Keratinocyte (primary cell): ENCODE data around the gene RGS18. TPM values are rescaled to one million over a fixed set of nuclear protein-coding genes. Genes with fewer than 3 reads are reported as not detected.

Experiments used
- DNase-seq: peaks from one replicate; pipeline ENCODE4 v3.0.0-alpha.2; 2011; ENCODE audit warnings: low read depth, missing footprints, low spot score
- FAIRE-seq: peaks from 2 replicates; lab custom pipeline; 2011; peaks lifted over from hg19 to GRCh38; lab: Jason Lieb, UNC
- H2AFZ ChIP-seq: 2 replicates; pipeline ENCODE4 v1.6.0; 2012; ENCODE audit warnings: low read length, control low read depth, inconsistent platforms; ENCODE audit not compliant: control insufficient read depth
- H3K27ac ChIP-seq: 2 replicates; pipeline ENCODE4 v1.5.1; 2011; ENCODE audit warnings: low read length; ENCODE audit not compliant: control insufficient read depth, insufficient read depth
- H3K27me3 ChIP-seq: 3 replicates; pipeline ENCODE4 v1.6.0; 2011; ENCODE audit warnings: low read length; ENCODE audit not compliant: control insufficient read depth, insufficient read depth; ENCODE audit errors: extremely low read depth
- H3K36me3 ChIP-seq, 2 experiments: 2 replicates in 1 of 2; 3 replicates in 1 of 2; pipeline ENCODE4 v1.5.1; 2011; ENCODE audit warnings: low read length in 2 of 2, mild to moderate bottlenecking in 1 of 2; ENCODE audit not compliant: control insufficient read depth in 2 of 2, insufficient read depth in 2 of 2; ENCODE audit errors: extremely low read depth in 1 of 2
- H3K4me1 ChIP-seq: 3 replicates; pipeline ENCODE4 v1.5.1; 2011; ENCODE audit warnings: low read length; ENCODE audit not compliant: control insufficient read depth, insufficient read depth; ENCODE audit errors: extremely low read depth
- H3K4me2 ChIP-seq: 3 replicates; pipeline ENCODE4 v1.6.0; 2011; ENCODE audit warnings: low read depth, low read length; ENCODE audit not compliant: control insufficient read depth, insufficient read depth; ENCODE audit errors: extremely low read depth
- H3K4me3 ChIP-seq, 3 experiments: fragments of 200-600 bp in 1 of 3; sonication (generic) in 1 of 3; 2 replicates in 2 of 3; 3 replicates in 1 of 3; pipeline ENCODE4 v1.5.1; 2011 to 2016; ENCODE audit warnings: low read length in 3 of 3, mild to moderate bottlenecking in 3 of 3, control low read depth in 2 of 3, inconsistent platforms in 1 of 3, low read depth in 1 of 3, mixed read lengths in 1 of 3, mixed run types in 1 of 3, moderate library complexity in 1 of 3; ENCODE audit not compliant: control insufficient read depth in 2 of 3, insufficient read depth in 2 of 3; ENCODE audit errors: extremely low read depth in 1 of 3
- H3K79me2 ChIP-seq: 2 replicates; pipeline ENCODE4 v1.6.0; 2012; ENCODE audit warnings: low read length; ENCODE audit not compliant: control insufficient read depth, insufficient read depth
- H3K9ac ChIP-seq: 3 replicates; pipeline ENCODE4 v1.6.0; 2011; ENCODE audit warnings: low read length; ENCODE audit not compliant: control insufficient read depth, insufficient read depth; ENCODE audit errors: extremely low read depth
- H3K9me1 ChIP-seq: 3 replicates; pipeline ENCODE4 v1.6.0; 2011; ENCODE audit warnings: low read length; ENCODE audit not compliant: control insufficient read depth, insufficient read depth; ENCODE audit errors: extremely low read depth
- H3K9me3 ChIP-seq: 2 replicates; pipeline ENCODE4 v1.5.1; 2012; ENCODE audit warnings: low read depth, low read length; ENCODE audit not compliant: control insufficient read depth
- H4K20me1 ChIP-seq: 3 replicates; pipeline ENCODE4 v1.6.0; 2011; ENCODE audit warnings: low read length; ENCODE audit not compliant: control insufficient read depth, insufficient read depth; ENCODE audit errors: extremely low read depth
- EZH2 ChIP-seq: IDR thresholded peaks from one replicate; pipeline ENCODE4 v1.6.1; 2012; ENCODE audit warnings: inconsistent platforms, mild to moderate bottlenecking, low read length, moderate library complexity
- dilution Hi-C: fragments of 300-500 bp; cut with MboI; formaldehyde crosslinking; loops from one replicate; pipeline ENCODE4 v1.7.0; 2020; ENCODE audit warnings: low sequenced_read_pairs; ENCODE audit not compliant: extremely low pct_ligation_motif_present
- polyA plus RNA-seq, 5 experiments: library from polyadenylated mRNA; depleted of rRNA in 3 of 5; stranded (reverse) in 3 of 5; stranded (forward) in 1 of 5; unstranded in 1 of 5; fragments of >200 nt; gene quantifications; 1 replicate in 1 of 5; 2 replicates in 3 of 5; 3 replicates in 1 of 5; pipeline versions ENCODE4 v1.2.1 to v1.2.3, GENCODE V29; 2011 to 2012; ENCODE audit warnings: missing spikeins in 2 of 5, low read depth in 1 of 5, low replicate concordance in 1 of 5
- TF ChIP-seq, protein P1 (sequence below), 3 experiments: IDR thresholded peaks in 1 of 3; conservative IDR thresholded peaks in 1 of 3; optimal IDR thresholded peaks in 1 of 3; 2 replicates in 2 of 3; 3 replicates in 1 of 3; pipeline versions ENCODE3 to v1.5.1; 2011; ENCODE audit warnings: low read length in 3 of 3, mild to moderate bottlenecking in 3 of 3, moderate library complexity in 2 of 3, control low read depth in 1 of 3, inconsistent platforms in 1 of 3; ENCODE audit not compliant: insufficient read depth in 2 of 3; ENCODE audit errors: extremely low read depth in 1 of 3

Gene RGS18
- polyA plus RNA-seq, 1 donor (not counting 4 experiments of a cell fraction or from before 2014, with no cell fraction given): 1.6 TPM

GRCh38 chr1:192175971-192176370 is 17.7 kb downstream of the RGS18 start:
- DNase-seq (no peak), FAIRE-seq (no peak)
- no peaks in the 10 kb centered on the region for H3K4me1 ChIP-seq
- H3K4me2 ChIP-seq: no peak overlapping the region
- no peaks in the 10 kb centered on the region for H3K9me1 ChIP-seq
- no peaks in the 10 kb centered on the region for H3K36me3 ChIP-seq
- H2AFZ ChIP-seq: no peak overlapping the region
- dilution Hi-C loops: no loop called here
- no peaks in the 10 kb centered on the region for H4K20me1 ChIP-seq
- TF ChIP-seq EZH2: no peak
- TF ChIP-seq, protein P1, sequence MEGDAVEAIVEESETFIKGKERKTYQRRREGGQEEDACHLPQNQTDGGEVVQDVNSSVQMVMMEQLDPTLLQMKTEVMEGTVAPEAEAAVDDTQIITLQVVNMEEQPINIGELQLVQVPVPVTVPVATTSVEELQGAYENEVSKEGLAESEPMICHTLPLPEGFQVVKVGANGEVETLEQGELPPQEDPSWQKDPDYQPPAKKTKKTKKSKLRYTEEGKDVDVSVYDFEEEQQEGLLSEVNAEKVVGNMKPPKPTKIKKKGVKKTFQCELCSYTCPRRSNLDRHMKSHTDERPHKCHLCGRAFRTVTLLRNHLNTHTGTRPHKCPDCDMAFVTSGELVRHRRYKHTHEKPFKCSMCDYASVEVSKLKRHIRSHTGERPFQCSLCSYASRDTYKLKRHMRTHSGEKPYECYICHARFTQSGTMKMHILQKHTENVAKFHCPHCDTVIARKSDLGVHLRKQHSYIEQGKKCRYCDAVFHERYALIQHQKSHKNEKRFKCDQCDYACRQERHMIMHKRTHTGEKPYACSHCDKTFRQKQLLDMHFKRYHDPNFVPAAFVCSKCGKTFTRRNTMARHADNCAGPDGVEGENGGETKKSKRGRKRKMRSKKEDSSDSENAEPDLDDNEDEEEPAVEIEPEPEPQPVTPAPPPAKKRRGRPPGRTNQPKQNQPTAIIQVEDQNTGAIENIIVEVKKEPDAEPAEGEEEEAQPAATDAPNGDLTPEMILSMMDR (optimal IDR thresholded peaks at IDR 0.05 in 1 of 3, IDR thresholded peaks at IDR 0.05 in 1 of 3, conservative IDR thresholded peaks at IDR 0.05 in 1 of 3; ENCODE audit: extremely low read depth in 1 of 3, insufficient read depth in 2 of 3, low read length in 3 of 3): no peak
- H3K9me3 ChIP-seq: no peaks in the 10 kb centered on the region
- no peak overlapping the region for H3K27ac ChIP-seq
- H3K27me3 ChIP-seq: no peaks in the 10 kb centered on the region
- no peak overlapping the region for H3K9ac ChIP-seq
- no peaks in the 10 kb centered on the region for H3K79me2 ChIP-seq
- H3K4me3 ChIP-seq: no peak overlapping the region

- Histone ChIP-seq H3K27me3 (no peaks in the 10 kb centered on the region), H3K36me3 (no peaks in the 10 kb centered on the region), H3K9ac (no peak overlapping the region), H2AFZ (no peak overlapping the region), H3K27ac (no peak overlapping the region), H3K9me3 (no peaks in the 10 kb centered on the region), H3K79me2 (no peaks in the 10 kb centered on the region), H3K9me1 (no peaks in the 10 kb centered on the region), H3K4me3 (no peak overlapping the region), H3K4me2 (no peak overlapping the region), H3K4me1 (no peaks in the 10 kb centered on the region), H4K20me1 (no peaks in the 10 kb centered on the region)
- TF ChIP-seq, protein P1 (optimal IDR thresholded peaks at IDR 0.05 in 1 of 3, IDR thresholded peaks at IDR 0.05 in 1 of 3, conservative IDR thresholded peaks at IDR 0.05 in 1 of 3; ENCODE audit: extremely low read depth in 1 of 3, insufficient read depth in 2 of 3, low read length in 3 of 3): no peak
- TF ChIP-seq EZH2: no peak
- dilution Hi-C loops: no loop called here
- DNase-seq (no peak), FAIRE-seq (no peak)
Measured at GRCh38 chr1:192183788-192184187, 25.5 kb downstream of the RGS18 start.
